HepG2 (cell line): ENCODE results near the gene SERINC2. TPM values are rescaled to one million over a fixed set of nuclear protein-coding genes. Genes with fewer than 3 reads are reported as not detected.

Experiments used
- ELF3 ChIP-seq: IDR thresholded peaks from 2 replicates; pipeline ENCODE4 v1.6.1; 2016; ENCODE audit warnings: missing genetic modification reagents, missing compliant biosample characterization
- FOXP1 ChIP-seq, 2 experiments: fragments of 450-650 bp in 1 of 2; IDR thresholded peaks; 2 replicates each; pipeline ENCODE4 v1.6.1; 2017 to 2018; ENCODE audit warnings: antibody characterized with exemption in 1 of 2
- NCOA1 ChIP-seq: sonication (generic); formaldehyde crosslinking; IDR thresholded peaks from 2 replicates; pipeline ENCODE4 v1.9.0; 2021; ENCODE audit warnings: missing genetic modification reagents
- RFXANK ChIP-seq: IDR thresholded peaks from 2 replicates; pipeline ENCODE4 v1.6.1; 2016
- ZFP37 ChIP-seq: sonication (generic); formaldehyde crosslinking; IDR thresholded peaks from 2 replicates; pipeline ENCODE4 v1.4.0; 2020; ENCODE audit warnings: missing genetic modification reagents, borderline replicate concordance
- ZNF543 ChIP-seq: sonication (generic); formaldehyde crosslinking; IDR thresholded peaks from 2 replicates; pipeline ENCODE4 v1.4.0; 2020; ENCODE audit warnings: mild to moderate bottlenecking, missing genetic modification reagents
- ZNF547 ChIP-seq: sonication (generic); formaldehyde crosslinking; IDR thresholded peaks from 2 replicates; pipeline ENCODE4 v1.5.1; 2020; ENCODE audit warnings: mild to moderate bottlenecking, missing genetic modification reagents
- ZNF781 ChIP-seq: sonication (generic); formaldehyde crosslinking; IDR thresholded peaks from 2 replicates; pipeline ENCODE4 v1.5.1; 2020; ENCODE audit warnings: borderline replicate concordance, mild to moderate bottlenecking, missing genetic modification reagents; ENCODE audit errors: not compliant biosample characterization
- ZNF788 ChIP-seq: sonication (generic); formaldehyde crosslinking; IDR thresholded peaks from 2 replicates; pipeline ENCODE4 v1.5.0; 2020; ENCODE audit warnings: mild to moderate bottlenecking, missing genetic modification reagents, borderline replicate concordance
- polyA plus RNA-seq, 8 experiments: library from polyadenylated mRNA; depleted of rRNA in 3 of 8; stranded (reverse) in 7 of 8; unstranded in 1 of 8; fragments of >200 nt; fragmentation: Illumina TruSeq in 4 of 8; extraction: Trizol in 4 of 8; gene quantifications; 2 replicates each; pipeline versions ENCODE4 v1.2.1 to v1.2.3, GENCODE V29; 2011 to 2016; ENCODE audit warnings: low read depth in 4 of 8, missing spikeins in 1 of 8, mixed read lengths in 1 of 8; ENCODE audit not compliant: insufficient read depth in 1 of 8
- total RNA-seq, 5 experiments: library from RNA; depleted of rRNA; stranded (reverse); fragments of >200 nt; fragmentation: Illumina TruSeq; extraction: Trizol; gene quantifications; 2 replicates each; pipeline ENCODE4 v1.2.3, GENCODE V29; 2016; ENCODE audit warnings: low read depth in 1 of 5
- TF ChIP-seq, protein P1 (sequence below): sonication (generic); formaldehyde crosslinking; IDR thresholded peaks from 2 replicates; pipeline ENCODE4 v1.4.0; 2020; ENCODE audit warnings: missing genetic modification reagents, borderline replicate concordance
- TF ChIP-seq, protein P2 (sequence below), 2 experiments: sonication (generic) in 1 of 2; formaldehyde crosslinking in 1 of 2; IDR thresholded peaks; 2 replicates each; pipeline versions ENCODE4 v1.5.1 to v1.6.1; 2011 to 2020; ENCODE audit warnings: borderline replicate concordance in 1 of 2, low read depth in 1 of 2, low read length in 1 of 2, mild to moderate bottlenecking in 1 of 2, missing genetic modification reagents in 1 of 2, moderate library complexity in 1 of 2
- TF ChIP-seq, protein P3 (sequence below): IDR thresholded peaks from 2 replicates; pipeline ENCODE4 v1.4.0; 2020; ENCODE audit warnings: mild to moderate bottlenecking, missing genetic modification reagents
- TF ChIP-seq, protein P4 (sequence below): sonication (generic); formaldehyde crosslinking; IDR thresholded peaks from 2 replicates; pipeline ENCODE4 v1.8.0; 2023; ENCODE audit warnings: mild to moderate bottlenecking, missing genetic modification reagents
- TF ChIP-seq, protein P5 (sequence below): sonication (generic); formaldehyde crosslinking; IDR thresholded peaks from 2 replicates; pipeline ENCODE4 v1.4.0; 2020; ENCODE audit warnings: missing genetic modification reagents, borderline replicate concordance

The SERINC2 gene
- total and polyA plus RNA-seq, 2 of the 13 experiments (the other 11 are each of a cell fraction or from before 2014, with no cell fraction given): 4.8 to 126 TPM

DNA sequence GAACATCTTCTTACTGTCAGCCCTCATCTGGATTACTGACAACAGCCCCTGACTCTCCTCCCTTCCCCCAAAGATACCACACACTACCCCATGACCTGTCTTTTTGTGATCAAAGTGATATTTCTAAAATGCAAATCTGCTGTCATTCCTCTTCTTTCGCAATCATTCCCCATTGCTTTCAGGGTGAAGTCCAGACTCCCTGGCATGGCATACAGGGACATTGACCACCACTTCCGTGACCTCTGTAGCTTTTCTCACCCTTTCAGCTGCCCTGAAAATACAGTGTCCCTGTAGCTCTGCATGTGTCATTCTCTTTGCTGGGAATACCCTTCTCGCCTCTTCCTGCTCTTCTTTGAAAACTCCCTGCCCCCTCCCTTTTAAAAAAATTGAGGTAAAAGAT, 4.1 kb downstream of the SERINC2 start (continued):
- TF ChIP-seq ZNF781 (no peak), ZNF547 (peak; percentile 75; the same call in 1 of the 2 replicates), FOXP1 (IDR thresholded peaks at IDR 0.05) (peak; percentile 63), FOXP1 (CRISPR knock-in tag; IDR thresholded peaks at IDR 0.05) (peak; percentile 81), ZNF788 (CRISPR knock-in tag) (peak; percentile 54; the same call in 1 of the 2 replicates), RFXANK (CRISPR knock-in tag) (no peak), ZNF543 (CRISPR knock-in tag) (no peak), ELF3 (CRISPR knock-in tag) (peak; percentile 98), NCOA1 (CRISPR knock-in tag) (no peak), ZFP37 (CRISPR knock-in tag) (peak; percentile 35; the same call in 1 of the 2 replicates)
- TF ChIP-seq, protein P1, sequence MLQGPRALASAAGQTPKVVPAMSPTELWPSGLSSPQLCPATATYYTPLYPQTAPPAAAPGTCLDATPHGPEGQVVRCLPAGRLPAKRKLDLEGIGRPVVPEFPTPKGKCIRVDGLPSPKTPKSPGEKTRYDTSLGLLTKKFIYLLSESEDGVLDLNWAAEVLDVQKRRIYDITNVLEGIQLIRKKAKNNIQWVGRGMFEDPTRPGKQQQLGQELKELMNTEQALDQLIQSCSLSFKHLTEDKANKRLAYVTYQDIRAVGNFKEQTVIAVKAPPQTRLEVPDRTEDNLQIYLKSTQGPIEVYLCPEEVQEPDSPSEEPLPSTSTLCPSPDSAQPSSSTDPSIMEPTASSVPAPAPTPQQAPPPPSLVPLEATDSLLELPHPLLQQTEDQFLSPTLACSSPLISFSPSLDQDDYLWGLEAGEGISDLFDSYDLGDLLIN: no peak
- TF ChIP-seq, protein P2, sequence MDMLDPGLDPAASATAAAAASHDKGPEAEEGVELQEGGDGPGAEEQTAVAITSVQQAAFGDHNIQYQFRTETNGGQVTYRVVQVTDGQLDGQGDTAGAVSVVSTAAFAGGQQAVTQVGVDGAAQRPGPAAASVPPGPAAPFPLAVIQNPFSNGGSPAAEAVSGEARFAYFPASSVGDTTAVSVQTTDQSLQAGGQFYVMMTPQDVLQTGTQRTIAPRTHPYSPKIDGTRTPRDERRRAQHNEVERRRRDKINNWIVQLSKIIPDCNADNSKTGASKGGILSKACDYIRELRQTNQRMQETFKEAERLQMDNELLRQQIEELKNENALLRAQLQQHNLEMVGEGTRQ (IDR thresholded peaks at IDR 0.05; ENCODE audit: low read depth, low read length): no peak
- TF ChIP-seq, protein P2 (CRISPR knock-in tag; IDR thresholded peaks at IDR 0.05; ENCODE audit: borderline replicate concordance): no peak
- TF ChIP-seq, protein P3, sequence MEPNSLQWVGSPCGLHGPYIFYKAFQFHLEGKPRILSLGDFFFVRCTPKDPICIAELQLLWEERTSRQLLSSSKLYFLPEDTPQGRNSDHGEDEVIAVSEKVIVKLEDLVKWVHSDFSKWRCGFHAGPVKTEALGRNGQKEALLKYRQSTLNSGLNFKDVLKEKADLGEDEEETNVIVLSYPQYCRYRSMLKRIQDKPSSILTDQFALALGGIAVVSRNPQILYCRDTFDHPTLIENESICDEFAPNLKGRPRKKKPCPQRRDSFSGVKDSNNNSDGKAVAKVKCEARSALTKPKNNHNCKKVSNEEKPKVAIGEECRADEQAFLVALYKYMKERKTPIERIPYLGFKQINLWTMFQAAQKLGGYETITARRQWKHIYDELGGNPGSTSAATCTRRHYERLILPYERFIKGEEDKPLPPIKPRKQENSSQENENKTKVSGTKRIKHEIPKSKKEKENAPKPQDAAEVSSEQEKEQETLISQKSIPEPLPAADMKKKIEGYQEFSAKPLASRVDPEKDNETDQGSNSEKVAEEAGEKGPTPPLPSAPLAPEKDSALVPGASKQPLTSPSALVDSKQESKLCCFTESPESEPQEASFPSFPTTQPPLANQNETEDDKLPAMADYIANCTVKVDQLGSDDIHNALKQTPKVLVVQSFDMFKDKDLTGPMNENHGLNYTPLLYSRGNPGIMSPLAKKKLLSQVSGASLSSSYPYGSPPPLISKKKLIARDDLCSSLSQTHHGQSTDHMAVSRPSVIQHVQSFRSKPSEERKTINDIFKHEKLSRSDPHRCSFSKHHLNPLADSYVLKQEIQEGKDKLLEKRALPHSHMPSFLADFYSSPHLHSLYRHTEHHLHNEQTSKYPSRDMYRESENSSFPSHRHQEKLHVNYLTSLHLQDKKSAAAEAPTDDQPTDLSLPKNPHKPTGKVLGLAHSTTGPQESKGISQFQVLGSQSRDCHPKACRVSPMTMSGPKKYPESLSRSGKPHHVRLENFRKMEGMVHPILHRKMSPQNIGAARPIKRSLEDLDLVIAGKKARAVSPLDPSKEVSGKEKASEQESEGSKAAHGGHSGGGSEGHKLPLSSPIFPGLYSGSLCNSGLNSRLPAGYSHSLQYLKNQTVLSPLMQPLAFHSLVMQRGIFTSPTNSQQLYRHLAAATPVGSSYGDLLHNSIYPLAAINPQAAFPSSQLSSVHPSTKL (CRISPR knock-in tag): peak; percentile 95
- TF ChIP-seq, protein P4, sequence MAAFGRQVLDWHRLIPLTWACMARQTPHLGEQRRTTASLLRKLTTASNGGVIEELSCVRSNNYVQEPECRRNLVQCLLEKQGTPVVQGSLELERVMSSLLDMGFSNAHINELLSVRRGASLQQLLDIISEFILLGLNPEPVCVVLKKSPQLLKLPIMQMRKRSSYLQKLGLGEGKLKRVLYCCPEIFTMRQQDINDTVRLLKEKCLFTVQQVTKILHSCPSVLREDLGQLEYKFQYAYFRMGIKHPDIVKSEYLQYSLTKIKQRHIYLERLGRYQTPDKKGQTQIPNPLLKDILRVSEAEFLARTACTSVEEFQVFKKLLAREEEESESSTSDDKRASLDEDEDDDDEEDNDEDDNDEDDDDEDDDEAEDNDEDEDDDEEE (CRISPR knock-in tag): no peak
- TF ChIP-seq, protein P5, sequence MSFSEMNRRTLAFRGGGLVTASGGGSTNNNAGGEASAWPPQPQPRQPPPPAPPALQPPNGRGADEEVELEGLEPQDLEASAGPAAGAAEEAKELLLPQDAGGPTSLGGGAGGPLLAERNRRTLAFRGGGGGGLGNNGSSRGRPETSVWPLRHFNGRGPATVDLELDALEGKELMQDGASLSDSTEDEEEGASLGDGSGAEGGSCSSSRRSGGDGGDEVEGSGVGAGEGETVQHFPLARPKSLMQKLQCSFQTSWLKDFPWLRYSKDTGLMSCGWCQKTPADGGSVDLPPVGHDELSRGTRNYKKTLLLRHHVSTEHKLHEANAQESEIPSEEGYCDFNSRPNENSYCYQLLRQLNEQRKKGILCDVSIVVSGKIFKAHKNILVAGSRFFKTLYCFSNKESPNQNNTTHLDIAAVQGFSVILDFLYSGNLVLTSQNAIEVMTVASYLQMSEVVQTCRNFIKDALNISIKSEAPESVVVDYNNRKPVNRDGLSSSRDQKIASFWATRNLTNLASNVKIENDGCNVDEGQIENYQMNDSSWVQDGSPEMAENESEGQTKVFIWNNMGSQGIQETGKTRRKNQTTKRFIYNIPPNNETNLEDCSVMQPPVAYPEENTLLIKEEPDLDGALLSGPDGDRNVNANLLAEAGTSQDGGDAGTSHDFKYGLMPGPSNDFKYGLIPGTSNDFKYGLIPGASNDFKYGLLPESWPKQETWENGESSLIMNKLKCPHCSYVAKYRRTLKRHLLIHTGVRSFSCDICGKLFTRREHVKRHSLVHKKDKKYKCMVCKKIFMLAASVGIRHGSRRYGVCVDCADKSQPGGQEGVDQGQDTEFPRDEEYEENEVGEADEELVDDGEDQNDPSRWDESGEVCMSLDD (CRISPR knock-in tag): no peak
